ENCODE data around the gene MMP25. TPM values are rescaled to one million over a fixed set of nuclear protein-coding genes. Genes with fewer than 3 reads are reported as not detected.

MMP25 gene
- total and polyA plus RNA-seq, 9 of the 15 experiments (the other 6 are each of a cell fraction or from before 2014, with no cell fraction given) = 0.03 to 0.04 TPM; not detected in 7

- TF ChIP-seq BHLHE40 (IDR thresholded peaks at IDR 0.05; ENCODE audit: low read length) = no peak
- no peak for TF ChIP-seq PBX2 (CRISPR knock-in tag; IDR thresholded peaks at IDR 0.05; ENCODE audit: low read depth)
- no peak for TF ChIP-seq PBX2 (tag; conservative IDR thresholded peaks at IDR 0.05; ENCODE audit: low read depth)
- TF ChIP-seq LEF1 (IDR thresholded peaks at IDR 0.05) = no peak
- no peak for TF ChIP-seq GMEB1 (CRISPR knock-in tag; IDR thresholded peaks at IDR 0.05)
- TF ChIP-seq ZBTB1 (CRISPR knock-in tag; IDR thresholded peaks at IDR 0.05; ENCODE audit: borderline replicate concordance, low read depth) = no peak
- TF ChIP-seq HINFP (tag; conservative IDR thresholded peaks at IDR 0.05; ENCODE audit: low read depth) = no peak
- TF ChIP-seq HDAC6 (IDR thresholded peaks at IDR 0.05; ENCODE audit: low read depth, low read length) = no peak
- no peak for TF ChIP-seq XRCC4 (IDR thresholded peaks at IDR 0.05; ENCODE audit: extremely low read depth, insufficient read depth, insufficient read length)
- no peak for TF ChIP-seq MIER1 (IDR thresholded peaks at IDR 0.05; ENCODE audit: low read depth)
- no peak for TF ChIP-seq MLLT1 (IDR thresholded peaks at IDR 0.05)
- no peak for TF ChIP-seq ZNF76 (CRISPR knock-in tag; IDR thresholded peaks at IDR 0.05; ENCODE audit: borderline replicate concordance)
- no peak for TF ChIP-seq TCFL5 (CRISPR knock-in tag; conservative IDR thresholded peaks at IDR 0.05)
- no peak for TF ChIP-seq ZBTB12 (CRISPR knock-in tag; IDR thresholded peaks at IDR 0.05)
Measured at GRCh38 chr16:3022208-3022683, 24.1 kb upstream of the MMP25 start (continued).

All from K562 (cell line).